WTC11 (cell line): ENCODE data around the gene CACNA1C. TPM values are rescaled to one million over a fixed set of nuclear protein-coding genes. Genes with fewer than 3 reads are reported as not detected.

ENCODE experiments used
- ATAC-seq: fragments of 200-7000 bp; cut with Tn5 transposase; 2 replicates; pipeline ENCODE4 v1.10.0; 2021; ENCODE audit warnings: mild to moderate bottlenecking, moderate library complexity
- CTCF ChIA-PET: fragments of 300-600 bp; sonication (Branson Sonifier 250); formaldehyde crosslinking; loops from one replicate; lab custom pipeline; 2021; ENCODE audit warnings: antibody characterized with exemption; lab: Charles Lee
- POLR2A ChIA-PET: fragments of 350-600 bp; sonication (Branson Sonifier 250); formaldehyde crosslinking; loops from one replicate; lab custom pipeline; 2021; ENCODE audit warnings: antibody characterized with exemption; lab: Charles Lee
- DNase-seq: peaks from one replicate; pipeline ENCODE4 v3.0.0; 2021; ENCODE audit warnings: low spot score
- H3K27ac Mint-ChIP-seq: 2 replicates; pipeline ENCODE4 v1.8.0; 2021; ENCODE audit warnings: mixed read lengths
- H3K27me3 Mint-ChIP-seq: 2 replicates; pipeline ENCODE4 v1.8.0; 2021; ENCODE audit warnings: low read depth, mild to moderate bottlenecking, moderate library complexity, mixed read lengths
- H3K36me3 Mint-ChIP-seq: 2 replicates; pipeline ENCODE4 v1.8.0; 2021; ENCODE audit warnings: mixed read lengths
- H3K4me1 Mint-ChIP-seq: 2 replicates; pipeline ENCODE4 v1.8.0; 2022; ENCODE audit warnings: mixed read lengths
- H3K4me3 Mint-ChIP-seq: 2 replicates; pipeline ENCODE4 v1.8.0; 2021; ENCODE audit warnings: mild to moderate bottlenecking, moderate library complexity, mixed read lengths
- H3K9me3 Mint-ChIP-seq: 2 replicates; pipeline ENCODE4 v1.8.0; 2021; ENCODE audit warnings: mixed read lengths
- CBFB ChIP-seq: sonication (generic); formaldehyde crosslinking; IDR thresholded peaks from 2 replicates; pipeline ENCODE4 v1.8.1; 2022; ENCODE audit warnings: mild to moderate bottlenecking, low read depth, missing genetic modification reagents
- EMX1 ChIP-seq: fragments of 250-450 bp; sonication (Bioruptor Pico); IDR thresholded peaks from 2 replicates; pipeline ENCODE4 v1.8.0; 2021; ENCODE audit warnings: mild to moderate bottlenecking
- GABPB1 ChIP-seq: sonication (generic); formaldehyde crosslinking; IDR thresholded peaks from 2 replicates; pipeline ENCODE4 v1.8.1; 2023; ENCODE audit warnings: mild to moderate bottlenecking, missing genetic modification reagents
- KAT7 ChIP-seq: sonication (generic); formaldehyde crosslinking; IDR thresholded peaks from 2 replicates; pipeline ENCODE4 v1.8.1; 2023; ENCODE audit warnings: missing genetic modification reagents, mild to moderate bottlenecking, borderline replicate concordance
- MLX ChIP-seq: sonication (generic); formaldehyde crosslinking; IDR thresholded peaks from 2 replicates; pipeline ENCODE4 v1.8.1; 2023; ENCODE audit warnings: mild to moderate bottlenecking, missing genetic modification reagents, moderate library complexity
- MYBL2 ChIP-seq: sonication (generic); formaldehyde crosslinking; IDR thresholded peaks from 2 replicates; pipeline ENCODE4 v1.8.1; 2023; ENCODE audit warnings: mild to moderate bottlenecking, moderate library complexity, missing genetic modification reagents
- NR2C2 ChIP-seq: sonication (generic); formaldehyde crosslinking; IDR thresholded peaks from 2 replicates; pipeline ENCODE4 v1.8.0; 2022; ENCODE audit warnings: mild to moderate bottlenecking, missing genetic modification reagents
- PRDM15 ChIP-seq: sonication (generic); formaldehyde crosslinking; IDR thresholded peaks from 2 replicates; pipeline ENCODE4 v1.8.0; 2022; ENCODE audit warnings: missing genetic modification reagents
- PREB ChIP-seq: sonication (generic); formaldehyde crosslinking; IDR thresholded peaks from 2 replicates; pipeline ENCODE4 v1.8.1; 2022; ENCODE audit warnings: mild to moderate bottlenecking, missing genetic modification reagents, moderate library complexity, borderline replicate concordance
- PRRX2 ChIP-seq: fragments of 250-450 bp; sonication (Bioruptor Pico); IDR thresholded peaks from 2 replicates; pipeline ENCODE4 v1.8.0; 2021; ENCODE audit warnings: mild to moderate bottlenecking
- RELA ChIP-seq: sonication (generic); formaldehyde crosslinking; IDR thresholded peaks from 2 replicates; pipeline ENCODE4 v1.8.1; 2022; ENCODE audit warnings: missing genetic modification reagents, mild to moderate bottlenecking, borderline replicate concordance
- ZNF281 ChIP-seq: sonication (generic); formaldehyde crosslinking; IDR thresholded peaks from 2 replicates; pipeline ENCODE4 v1.8.0; 2023; ENCODE audit warnings: mild to moderate bottlenecking, missing genetic modification reagents
- ZNF396 ChIP-seq: fragments of 250-450 bp; sonication (Bioruptor Pico); IDR thresholded peaks from 2 replicates; pipeline ENCODE4 v1.8.0; 2021; ENCODE audit warnings: mild to moderate bottlenecking, moderate library complexity, borderline replicate concordance
- total RNA-seq: library from RNA; stranded (reverse); gene quantifications from 3 replicates; pipeline ENCODE4 v1.2.3, GENCODE V29; 2021

CACNA1C gene
- total RNA-seq, 1 experiment from 2014 or later, result 1.7 TPM

- TF ChIP-seq PRDM15 (no peak), NR2C2 (CRISPR knock-in tag) (no peak), MLX (CRISPR knock-in tag) (no peak), CBFB (no peak), PRRX2 (CRISPR knock-in tag) (no peak)
- TF ChIP-seq, all 79 proteins: peak for 0
These were observed 587.5 kb downstream of the CACNA1C start (continued) for GRCh38 chr12:2640281-2640680.

GRCh38 chr12:2640709-2641108 is 587.9 kb downstream of the CACNA1C start:
- Mint-ChIP-seq H3K27me3 (no peaks in the 10 kb centered on the region), H3K36me3 (no peaks in the 10 kb centered on the region), H3K4me1 (peaks cover 36% of the 10 kb centered on the region), H3K4me3 (no peak overlapping the region), H3K27ac (peak overlapping the region; percentile 40; the same call in 1 of the 2 replicates), H3K9me3 (no peaks in the 10 kb centered on the region)
- POLR2A ChIA-PET, result no interaction called here
- DNase-seq, result peak; percentile 11
- peak; percentile 43 for ATAC-seq
- CTCF ChIA-PET, result interaction anchor here (0.8 to 3.0 kb wide), 24 partner anchors 9 to 317 kb away, joined by 3 to 38 read pairs (median 6); partner anchors contain the start of gene NRIP2
- no peak for TF ChIP-seq GABPB1 (CRISPR knock-in tag)
- no peak for TF ChIP-seq PREB (CRISPR knock-in tag)
- TF ChIP-seq EMX1, result no peak

GRCh38 chr12:2641207-2641606 is 588.4 kb downstream of the CACNA1C start:
- peaks cover 36% of the 10 kb centered on the region for H3K4me1 Mint-ChIP-seq
- POLR2A ChIA-PET, result no interaction called here
- DNase-seq, result peak; percentile 71
- no peak overlapping the region for H3K4me3 Mint-ChIP-seq
- TF ChIP-seq ZNF281, result no peak
- no peak for TF ChIP-seq ZNF396 (CRISPR knock-in tag)
- no peak for TF ChIP-seq RELA (CRISPR knock-in tag)
- TF ChIP-seq MYBL2 (CRISPR knock-in tag), result no peak
- no peak for TF ChIP-seq PREB (CRISPR knock-in tag)
- no peak for TF ChIP-seq KAT7 (CRISPR knock-in tag)
- TF ChIP-seq, all 79 proteins: peak for 0
- no peaks in the 10 kb centered on the region for H3K27me3 Mint-ChIP-seq
- H3K27ac Mint-ChIP-seq, result no peak overlapping the region
- CTCF ChIA-PET, result interaction anchor here (0.7 to 3.0 kb wide), 30 partner anchors 9 to 353 kb away, joined by 3 to 38 read pairs (median 4); partner anchors contain the start of gene NRIP2
- no peaks in the 10 kb centered on the region for H3K9me3 Mint-ChIP-seq
- H3K36me3 Mint-ChIP-seq, result no peaks in the 10 kb centered on the region
- peak; percentile 68 for ATAC-seq
